ENCODE data around the gene ITGB1BP1. TPM values are rescaled to one million over a fixed set of nuclear protein-coding genes. Genes with fewer than 3 reads are reported as not detected.

Gene ITGB1BP1
- total and polyA plus RNA-seq, 10 of the 15 experiments (the other 5 are each of a cell fraction or from before 2014, with no cell fraction given), result 50.2 to 273 (median 97.2) TPM

- no TSS peak for BruUV-seq (replicated peaks)
- ChIA-PET CTCF (no interaction called here), SMC1A (ENCODE audit: uncharacterized antibody, unreplicated experiment) (interaction anchor here (1.0 kb wide), 1 partner anchor 9 kb away, joined by 3 read pairs; no protein-coding TSS in a partner anchor), POLR2A (no interaction called here), RAD21 (ENCODE audit: unreplicated experiment) (no interaction called here)
- Histone ChIP-seq H3K27me3 (replicated peaks in 1 of 2; ENCODE audit: control insufficient read depth in 2 of 2, insufficient read depth in 2 of 2, low read length in 1 of 2) (no peaks in the 10 kb centered on the region), H3K4me3 (no peak overlapping the region), H2AFZ (ENCODE audit: control insufficient read depth, low read depth, low read length) (no peak overlapping the region), H3K36me3 (ENCODE audit: control insufficient read depth in 2 of 2, insufficient read depth in 2 of 2, low read length in 1 of 2) (peaks cover 3 to 20% of the 10 kb centered on the region in 2 experiments; a peak in 2 of 4 replicates), H3K27ac (ENCODE audit: control insufficient read depth, insufficient read depth) (no peak overlapping the region), H4K20me1 (ENCODE audit: control insufficient read depth, insufficient read depth) (no peaks in the 10 kb centered on the region), H3K9ac (ENCODE audit: control insufficient read depth, insufficient read depth, low read length) (no peak overlapping the region), H3K4me1 (ENCODE audit: control insufficient read depth, insufficient read depth, low read length) (no peaks in the 10 kb centered on the region), H3K9me3 (replicated peaks; ENCODE audit: control insufficient read depth, insufficient read depth, low read length) (no peaks in the 10 kb centered on the region), H3K4me2 (ENCODE audit: control insufficient read depth, insufficient read depth) (no peak overlapping the region), H3K79me2 (ENCODE audit: control insufficient read depth, insufficient read depth, low read length) (no peaks in the 10 kb centered on the region)
- FAIRE-seq, result no peak
- WGBS (ENCODE audit: insufficient coverage, insufficient replicate concordance, low lambda C conversion rate, missing lambda C conversion rate), result over 99% methylated on average over 5 of the region's 5 CpGs
- intact Hi-C loops (cut with micrococcal nuclease; ENCODE audit: unreplicated experiment), result no loop called here
- in situ Hi-C loops (cut with MboI), result no loop called here
- DNase-seq (ENCODE audit: low read depth, low spot score), result no peak
- ATAC-seq, result no peak
- TF ChIP-seq IRF3 (IDR thresholded peaks at IDR 0.05) (no peak), RFX5 (IDR thresholded peaks at IDR 0.05; ENCODE audit: low read depth, low read length) (no peak), E2F8 (IDR thresholded peaks at IDR 0.05; ENCODE audit: low read depth, partially characterized antibody) (no peak), NRF1 (conservative IDR thresholded peaks at IDR 0.05; ENCODE audit: low read depth, low read length) (no peak), TARDBP (IDR thresholded peaks at IDR 0.05; ENCODE audit: borderline replicate concordance) (no peak), IRF4 (IDR thresholded peaks at IDR 0.05; ENCODE audit: low read depth, low read length) (no peak), POLR2AphosphoS2 (IDR thresholded peaks at IDR 0.05; ENCODE audit: low read depth, low read length) (no peak), CBFB (IDR thresholded peaks at IDR 0.05; ENCODE audit: low read depth) (no peak), RELA (IDR thresholded peaks at IDR 0.05; ENCODE audit: borderline replicate concordance, partially characterized antibody) (no peak), STAT3 (IDR thresholded peaks at IDR 0.05; ENCODE audit: low read depth, low read length) (no peak), E4F1 (IDR thresholded peaks at IDR 0.05; ENCODE audit: borderline replicate concordance, partially characterized antibody) (no peak), SKIL (IDR thresholded peaks at IDR 0.05; ENCODE audit: low read depth, poor library complexity, severe bottlenecking) (no peak), EP300 (IDR thresholded peaks at IDR 0.05; ENCODE audit: borderline replicate concordance in 1 of 2, control insufficient read depth in 1 of 2, low read depth in 2 of 2, low read length in 2 of 2) (no peak), ZBTB33 (IDR thresholded peaks at IDR 0.05) (no peak)
Observed at GRCh38 chr2:9462313-9462712, 39.0 kb upstream of the ITGB1BP1 start.

Data from GM12878 (cell line).